Mesendoderm (in vitro differentiated cells): Measurements from ENCODE around the gene DLK1.

Experiments
- DNase-seq: peaks from one replicate; pipeline ENCODE4 v3.0.0; 2013
- H2AK5ac ChIP-seq: 2 replicates; pipeline ENCODE4 v1.6.1; 2013; ENCODE audit warnings: low read length, inconsistent platforms
- H2BK120ac ChIP-seq: 2 replicates; pipeline ENCODE4 v1.6.1; 2013; ENCODE audit warnings: low read depth, mild to moderate bottlenecking, low read length, moderate library complexity, mixed read lengths
- H2BK15ac ChIP-seq: replicated peaks from 2 replicates; pipeline ENCODE4 v1.6.1; 2013; ENCODE audit warnings: low read depth, mild to moderate bottlenecking, moderate library complexity
- H2BK5ac ChIP-seq: 2 replicates; pipeline ENCODE4 v1.6.1; 2013; ENCODE audit warnings: low read length, inconsistent platforms
- H3K18ac ChIP-seq: 2 replicates; pipeline ENCODE4 v1.6.1; 2013; ENCODE audit warnings: mild to moderate bottlenecking, low read length, mixed read lengths
- H3K23ac ChIP-seq: one replicate; pipeline ENCODE4 v1.6.1; 2013; ENCODE audit warnings: low read length
- H3K27ac ChIP-seq: 2 replicates; pipeline ENCODE4 v1.5.1; 2013; ENCODE audit warnings: low read depth, mild to moderate bottlenecking, inconsistent platforms, low read length, moderate library complexity
- H3K27me3 ChIP-seq: 2 replicates; pipeline ENCODE4 v1.6.1; 2013; ENCODE audit warnings: low read length, control low read depth, mild to moderate bottlenecking, inconsistent platforms; ENCODE audit not compliant: insufficient read depth, poor library complexity
- H3K36me3 ChIP-seq: 2 replicates; pipeline ENCODE4 v1.6.1; 2013; ENCODE audit warnings: low read length, inconsistent platforms; ENCODE audit not compliant: control insufficient read depth, insufficient read depth
- H3K4ac ChIP-seq: one replicate; pipeline ENCODE4 v1.6.1; 2013; ENCODE audit warnings: low read depth, mild to moderate bottlenecking, low read length, moderate library complexity
- H3K4me1 ChIP-seq: 2 replicates; pipeline ENCODE4 v1.6.1; 2013; ENCODE audit warnings: low read depth, low read length, inconsistent platforms; ENCODE audit not compliant: control insufficient read depth
- H3K4me2 ChIP-seq: 2 replicates; pipeline ENCODE4 v1.6.1; 2013; ENCODE audit warnings: low read length
- H3K4me3 ChIP-seq: 2 replicates; pipeline ENCODE4 v1.5.1; 2013; ENCODE audit warnings: mild to moderate bottlenecking, low read length
- H3K56ac ChIP-seq: one replicate; pipeline ENCODE4 v1.6.1; 2013; ENCODE audit warnings: low read length
- H3K79me1 ChIP-seq: 2 replicates; pipeline ENCODE4 v1.6.1; 2013; ENCODE audit warnings: low read length, inconsistent platforms
- H3K79me2 ChIP-seq: 2 replicates; pipeline ENCODE4 v1.6.1; 2013; ENCODE audit warnings: mild to moderate bottlenecking, low read length; ENCODE audit not compliant: control insufficient read depth, insufficient read depth
- H3K9ac ChIP-seq: 2 replicates; pipeline ENCODE4 v1.6.1; 2013; ENCODE audit warnings: low read length, inconsistent platforms
- H4K5ac ChIP-seq: one replicate; pipeline ENCODE4 v1.6.1; 2013; ENCODE audit warnings: low read length
- H4K8ac ChIP-seq: one replicate; pipeline ENCODE4 v1.6.1; 2013; ENCODE audit warnings: low read depth, mild to moderate bottlenecking, control low read depth, low read length, moderate library complexity
- WGBS: extraction: QIAGEN DNeasy Blood & Tissue Kit; methylation state at CpG from one replicate; pipeline ENCODE4 v1.1.7; 2013; ENCODE audit warnings: low lambda C conversion rate, missing lambda C conversion rate; ENCODE audit not compliant: insufficient coverage; ENCODE audit errors: extremely low coverage; 5-methylcytosine and 5-hydroxymethylcytosine counted together

DLK1 gene

DNA sequence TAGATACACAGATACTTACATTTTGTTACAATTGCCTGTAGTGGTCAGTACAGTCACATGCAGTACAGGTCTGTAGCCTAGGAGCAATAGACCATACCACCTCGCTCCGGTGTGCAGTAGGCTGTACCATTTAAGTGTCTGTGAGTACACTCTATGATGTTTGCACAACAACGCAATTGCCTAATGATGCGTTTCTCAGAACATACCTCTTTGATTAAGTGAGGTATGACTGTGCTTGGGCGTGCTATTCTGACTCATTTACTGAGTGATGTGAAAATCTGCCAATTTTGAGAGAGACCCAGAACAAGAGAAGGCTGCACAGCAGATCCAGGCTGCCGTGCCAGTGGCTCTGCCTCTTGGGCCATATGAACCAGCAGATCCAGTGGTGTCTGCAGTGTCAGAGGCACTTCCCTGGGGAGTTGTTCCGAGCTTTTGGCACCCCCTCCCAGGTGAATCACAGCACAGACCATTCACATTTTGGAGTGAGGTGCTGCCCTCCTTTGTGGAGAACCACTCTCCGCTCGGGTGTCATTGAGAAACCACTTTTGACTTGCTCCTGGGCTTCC, 20.4 kb downstream of the DLK1 start:
- H3K27me3 ChIP-seq, result no peaks in the 10 kb centered on the region
- H3K4me2 ChIP-seq, result no peak overlapping the region
- H2AK5ac ChIP-seq, result no peak overlapping the region
- no peak overlapping the region for H3K56ac ChIP-seq
- H3K79me1 ChIP-seq, result no peaks in the 10 kb centered on the region
- no peak overlapping the region for H3K18ac ChIP-seq
- no peak overlapping the region for H3K27ac ChIP-seq
- no peak overlapping the region for H4K5ac ChIP-seq
- no peak overlapping the region for H2BK120ac ChIP-seq
- WGBS, result no CpG with 5 or more reads among the region's 9 CpGs
- no peak for DNase-seq
- no peak overlapping the region for H2BK15ac ChIP-seq
- H3K9ac ChIP-seq, result no peak overlapping the region
- H3K4me3 ChIP-seq, result no peak overlapping the region
- H2BK5ac ChIP-seq, result no peak overlapping the region
- no peaks in the 10 kb centered on the region for H3K36me3 ChIP-seq
- H4K8ac ChIP-seq, result no peak overlapping the region
- no peak overlapping the region for H3K4ac ChIP-seq
- no peaks in the 10 kb centered on the region for H3K4me1 ChIP-seq
- no peaks in the 10 kb centered on the region for H3K79me2 ChIP-seq
- no peak overlapping the region for H3K23ac ChIP-seq

DNA sequence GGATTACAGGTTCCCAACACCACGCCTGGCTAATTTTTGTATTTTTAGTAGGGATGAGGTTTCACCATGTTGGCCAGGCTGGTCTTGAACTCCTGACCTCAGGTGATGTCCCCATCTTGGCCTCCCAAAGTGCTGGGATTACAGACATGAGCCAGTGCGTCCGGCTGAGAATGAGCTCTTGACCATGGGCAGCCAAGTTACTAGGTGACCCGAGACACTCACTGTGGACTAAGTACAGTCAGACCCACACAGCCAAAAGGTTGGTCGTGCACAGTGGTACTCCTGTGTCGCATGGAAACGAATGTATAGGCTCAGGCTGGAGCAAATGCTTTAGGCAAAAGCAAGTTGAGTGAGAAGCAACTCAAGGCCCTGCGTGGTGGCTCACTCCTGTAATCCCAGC, 21.0 kb downstream of the DLK1 start:
- Histone ChIP-seq H2BK120ac (no peak overlapping the region), H2BK5ac (no peak overlapping the region), H3K79me2 (no peaks in the 10 kb centered on the region), H3K4ac (no peak overlapping the region), H2BK15ac (no peak overlapping the region), H3K4me3 (no peak overlapping the region), H2AK5ac (no peak overlapping the region), H3K36me3 (no peaks in the 10 kb centered on the region), H3K27me3 (no peaks in the 10 kb centered on the region), H3K9ac (no peak overlapping the region), H4K5ac (no peak overlapping the region), H4K8ac (no peak overlapping the region), H3K4me1 (no peaks in the 10 kb centered on the region), H3K23ac (no peak overlapping the region), H3K56ac (no peak overlapping the region), H3K79me1 (no peaks in the 10 kb centered on the region), H3K27ac (no peak overlapping the region), H3K18ac (no peak overlapping the region), H3K4me2 (no peak overlapping the region)
- no peak for DNase-seq
- no CpG with 5 or more reads among the region's 8 CpGs for WGBS

DNA sequence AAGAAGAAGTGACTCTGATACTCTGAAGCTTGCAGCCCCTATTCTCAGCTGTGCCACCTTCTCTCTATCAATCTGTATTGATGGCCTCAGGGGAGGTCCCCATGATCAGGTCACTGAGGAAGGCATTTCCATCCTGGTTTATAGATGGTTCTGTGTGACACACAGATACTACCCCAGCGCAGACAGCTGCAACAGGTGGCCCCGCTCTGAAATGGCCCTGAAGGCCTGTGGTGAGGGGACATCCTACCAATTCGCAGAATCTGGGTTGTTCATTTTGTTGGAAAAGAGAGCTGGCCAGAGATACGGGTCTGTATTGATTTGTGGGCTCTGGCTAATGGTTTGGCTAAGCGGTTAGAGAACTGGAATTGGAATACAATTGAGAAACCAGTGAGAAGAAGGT, 21.7 kb downstream of the DLK1 start:
- Histone ChIP-seq H3K27ac (no peak overlapping the region), H3K4me2 (no peak overlapping the region), H2AK5ac (no peak overlapping the region), H2BK120ac (no peak overlapping the region), H3K36me3 (no peaks in the 10 kb centered on the region), H3K56ac (no peak overlapping the region), H3K79me2 (no peaks in the 10 kb centered on the region), H3K4ac (no peak overlapping the region), H3K27me3 (no peaks in the 10 kb centered on the region), H2BK5ac (no peak overlapping the region), H3K4me3 (no peak overlapping the region), H2BK15ac (no peak overlapping the region), H3K18ac (no peak overlapping the region), H3K9ac (no peak overlapping the region), H3K23ac (no peak overlapping the region), H4K8ac (no peak overlapping the region), H3K4me1 (no peaks in the 10 kb centered on the region), H4K5ac (no peak overlapping the region), H3K79me1 (no peaks in the 10 kb centered on the region)
- WGBS, result no CpG with 5 or more reads among the region's 5 CpGs
- DNase-seq, result no peak

DNA sequence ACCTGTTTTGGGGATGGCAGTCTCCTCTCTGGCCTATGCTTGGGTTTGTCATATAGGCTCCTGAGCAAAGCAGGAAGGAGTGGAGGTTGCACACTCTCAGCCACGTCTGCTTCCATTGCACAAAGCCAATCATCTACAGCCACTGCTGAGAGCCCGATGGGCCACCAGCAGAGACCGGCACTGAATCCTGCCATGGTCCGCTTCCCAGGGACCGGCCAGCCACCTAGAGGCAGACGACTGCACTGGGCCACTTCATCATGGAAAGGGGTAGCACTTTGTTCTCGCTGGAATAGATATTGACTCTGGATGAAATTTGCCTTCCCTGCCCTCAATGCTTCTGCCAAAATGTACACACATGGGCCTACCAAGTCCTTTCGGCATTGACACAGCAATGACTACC, 22.3 kb downstream of the DLK1 start:
- H3K9ac ChIP-seq, result no peak overlapping the region
- no peaks in the 10 kb centered on the region for H3K4me1 ChIP-seq
- no peak overlapping the region for H3K4me2 ChIP-seq
- H3K4me3 ChIP-seq, result no peak overlapping the region
- no peak overlapping the region for H3K4ac ChIP-seq
- no peak overlapping the region for H3K27ac ChIP-seq
- H3K18ac ChIP-seq, result no peak overlapping the region
- WGBS, result no CpG with 5 or more reads among the region's 8 CpGs
- H3K23ac ChIP-seq, result no peak overlapping the region
- no peaks in the 10 kb centered on the region for H3K79me2 ChIP-seq
- H2AK5ac ChIP-seq, result no peak overlapping the region
- H3K27me3 ChIP-seq, result no peaks in the 10 kb centered on the region
- H3K79me1 ChIP-seq, result no peaks in the 10 kb centered on the region
- H3K36me3 ChIP-seq, result no peaks in the 10 kb centered on the region
- no peak overlapping the region for H2BK15ac ChIP-seq
- H2BK120ac ChIP-seq, result no peak overlapping the region
- no peak overlapping the region for H2BK5ac ChIP-seq
- no peak for DNase-seq
- H4K8ac ChIP-seq, result no peak overlapping the region
- H3K56ac ChIP-seq, result no peak overlapping the region
- no peak overlapping the region for H4K5ac ChIP-seq

DNA sequence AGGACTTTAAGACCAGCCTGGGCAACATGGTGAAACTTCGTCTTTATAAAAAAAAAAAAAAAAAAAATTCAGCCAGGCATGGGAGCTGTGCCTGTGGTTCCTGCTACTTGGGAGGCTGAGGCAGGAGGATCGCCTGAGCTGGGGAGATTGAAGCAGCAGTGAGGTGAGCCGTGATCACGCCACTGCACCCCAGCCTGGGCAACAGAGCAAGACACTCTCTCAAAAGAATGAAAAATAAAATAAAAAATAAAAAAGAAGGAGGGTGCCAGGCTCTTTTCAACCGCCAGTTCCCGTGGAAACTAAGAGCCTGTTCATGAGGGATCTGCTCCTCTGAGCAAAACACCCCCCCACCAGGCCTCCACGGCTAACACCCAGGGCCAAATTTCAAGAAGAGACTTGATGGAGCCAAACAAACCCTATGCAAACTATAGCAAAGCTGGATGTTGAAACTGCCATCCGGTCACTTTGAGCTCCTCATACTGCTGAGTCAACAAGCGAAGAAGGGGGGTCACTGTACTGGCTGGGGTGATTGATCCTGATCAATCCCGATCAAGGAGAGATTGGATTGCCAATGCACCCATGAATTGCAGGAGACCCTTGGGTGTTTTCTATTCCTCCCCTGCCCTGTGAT, 23.4 kb downstream of the DLK1 start:
- Histone ChIP-seq H3K36me3 (no peaks in the 10 kb centered on the region), H4K8ac (no peak overlapping the region), H4K5ac (no peak overlapping the region), H3K79me1 (no peaks in the 10 kb centered on the region), H3K27ac (no peak overlapping the region), H3K4ac (no peak overlapping the region), H3K79me2 (no peaks in the 10 kb centered on the region), H3K9ac (no peak overlapping the region), H2BK15ac (no peak overlapping the region), H3K27me3 (no peaks in the 10 kb centered on the region), H2AK5ac (no peak overlapping the region), H3K56ac (no peak overlapping the region), H2BK5ac (no peak overlapping the region), H3K23ac (no peak overlapping the region), H3K18ac (no peak overlapping the region), H3K4me1 (no peaks in the 10 kb centered on the region), H3K4me3 (no peak overlapping the region), H3K4me2 (no peak overlapping the region), H2BK120ac (no peak overlapping the region)
- no CpG with 5 or more reads among the region's 10 CpGs for WGBS
- no peak for DNase-seq
